Suppressor macrophage treated with lipopolysaccharide for 4 hours (primary cell): Measurements from ENCODE around the gene LIMD2.
"Not testable (repeated sequence)": the region's sequence is repeated elsewhere in the genome, so short reads cannot be mapped to it uniquely, and the experiment has no call there.

Experiments
- DNase-seq: peaks from one replicate; pipeline ENCODE4 v3.0.0-alpha.2; 2020

Gene LIMD2

DNA sequence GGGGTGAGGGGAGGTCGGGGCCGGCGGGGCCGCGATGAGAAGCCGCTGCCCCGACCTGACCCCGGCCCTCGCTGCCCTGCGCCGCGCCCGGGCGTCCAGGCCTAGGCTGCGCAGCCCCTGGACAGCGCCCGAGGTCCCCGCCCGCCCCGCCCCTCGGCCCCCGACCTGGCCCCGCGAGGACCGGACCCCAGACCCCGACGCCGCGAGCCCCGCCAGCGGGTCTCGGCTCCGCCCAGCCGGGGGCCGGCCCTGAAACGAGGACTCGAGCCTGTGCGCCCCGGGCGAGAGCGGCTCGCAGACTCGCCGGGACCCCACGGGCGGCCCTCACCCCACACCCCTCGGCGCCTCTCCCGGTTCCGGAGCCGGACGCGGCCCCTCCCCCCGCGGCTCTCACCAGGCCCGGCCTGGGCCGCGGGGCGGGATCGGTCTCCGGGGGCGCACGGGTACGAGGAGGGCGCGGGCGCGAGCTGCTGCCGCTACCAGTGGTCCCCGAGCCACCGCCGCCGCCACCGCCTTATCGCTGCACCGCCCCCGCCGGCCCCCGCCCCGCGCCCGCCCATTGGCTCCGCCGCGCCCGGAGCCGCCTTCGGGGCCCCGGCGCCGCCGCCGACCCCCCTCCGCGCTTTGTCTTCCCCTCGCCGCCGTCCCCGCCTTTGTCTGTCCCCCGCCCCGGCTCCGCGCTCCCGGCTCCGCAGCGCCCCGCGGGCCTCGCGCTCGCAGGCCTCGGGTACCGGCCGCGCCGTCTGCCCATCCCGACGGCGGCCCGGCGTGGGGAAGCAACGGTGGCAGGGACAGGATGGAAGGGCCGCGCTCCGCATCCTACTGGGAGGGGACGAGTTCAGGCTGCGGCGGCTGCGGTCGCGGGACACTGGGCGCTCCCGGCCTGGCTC, at the start of gene LIMD2:
LIMD2 (minus strand) TSS at position 488 of the 890 bp plus-strand sequence. CDS start 827 bp downstream, outside the sequence.
- DNase-seq: peak; percentile 24

DNA sequence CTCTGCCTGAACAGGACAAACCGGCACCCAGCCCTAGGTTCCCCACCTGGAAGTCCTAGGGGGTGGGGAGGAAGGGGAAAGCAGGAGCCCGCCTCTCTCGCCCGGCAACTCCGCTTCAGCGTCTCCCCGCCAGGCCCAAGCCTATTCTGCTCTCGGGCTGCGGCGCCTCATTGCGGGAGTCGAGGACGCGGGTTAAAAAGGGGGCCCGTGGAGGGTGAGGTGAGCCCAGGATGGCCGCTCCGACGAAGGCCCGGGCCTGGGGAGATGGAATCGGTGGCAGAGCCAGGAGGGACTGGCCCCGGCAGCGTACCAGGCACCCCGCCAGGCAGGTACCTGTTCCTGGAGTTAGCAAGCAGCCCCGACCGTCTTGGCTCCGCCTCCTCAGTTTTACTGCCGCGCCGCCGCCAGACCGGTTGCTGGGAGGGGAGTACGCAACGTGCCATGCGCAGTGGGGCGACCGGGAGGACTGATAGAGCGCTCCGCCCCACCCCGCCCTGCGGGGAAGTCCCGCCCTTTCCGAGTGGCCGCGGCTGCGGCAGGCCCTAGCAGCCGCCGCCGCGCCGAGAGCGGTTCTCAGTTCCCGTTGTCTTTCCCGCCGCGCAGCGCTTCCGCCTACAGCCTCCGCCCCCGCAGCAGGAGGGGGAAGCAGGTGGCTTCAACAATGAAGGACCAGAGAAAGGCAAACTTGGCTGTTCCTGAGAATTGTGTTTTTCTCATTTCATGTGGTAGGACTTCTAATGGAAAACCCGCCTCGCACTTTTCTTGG, 41.7 kb upstream of the LIMD2 start, which contains the start of gene STRADA:
STRADA (minus strand) TSS at position 392 of the 766 bp plus-strand sequence. CDS start 13,430 bp downstream, outside the sequence.
- DNase-seq: peak; percentile 98

DNA sequence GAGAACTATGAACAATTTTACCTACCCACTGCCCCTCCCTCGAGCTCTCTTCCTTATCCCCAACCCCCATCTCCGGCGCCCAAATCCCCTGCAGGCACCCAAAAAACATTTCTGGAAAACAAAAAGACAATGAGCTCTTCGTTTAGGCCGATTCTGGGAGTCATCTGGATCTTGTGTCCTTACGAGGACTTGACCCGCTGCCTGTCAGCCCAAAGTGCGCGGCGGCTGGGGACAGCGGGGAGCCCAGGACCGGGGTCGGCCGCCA, 41.1 kb upstream of the LIMD2 start:
- DNase-seq: no peak

DNA sequence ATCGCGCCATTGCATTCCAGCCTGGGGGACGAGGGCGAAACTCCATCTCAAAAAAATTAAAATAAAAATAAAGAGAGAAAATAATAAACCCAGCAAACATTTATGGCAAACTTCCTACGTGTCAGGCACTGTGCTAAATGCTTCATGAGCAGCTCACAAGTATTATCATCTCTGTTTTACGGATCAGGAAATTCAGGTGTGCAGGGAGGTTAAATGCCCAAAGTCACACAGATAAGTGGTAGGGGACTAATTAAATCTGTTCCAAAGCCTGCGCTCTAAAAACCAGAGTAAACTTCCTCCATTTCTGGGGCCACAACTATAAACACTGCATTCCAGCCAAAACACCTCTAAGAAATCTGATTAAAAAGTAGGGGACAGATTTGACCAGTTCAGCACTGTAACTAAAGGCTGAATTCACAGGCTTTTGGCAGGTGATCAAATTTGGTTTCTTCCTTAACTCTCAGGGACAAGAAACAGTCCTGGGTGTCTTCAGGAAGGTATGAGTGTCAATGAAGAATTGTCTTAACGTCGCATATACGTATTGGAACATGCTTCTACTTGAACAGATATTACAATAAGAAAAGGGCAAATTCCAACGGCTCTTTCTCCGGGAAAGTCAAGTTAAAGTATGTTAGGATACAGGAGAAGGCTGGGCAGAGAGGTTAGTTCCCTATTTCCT, 40.7 kb upstream of the LIMD2 start:
- peak; percentile 6 for DNase-seq

DNA sequence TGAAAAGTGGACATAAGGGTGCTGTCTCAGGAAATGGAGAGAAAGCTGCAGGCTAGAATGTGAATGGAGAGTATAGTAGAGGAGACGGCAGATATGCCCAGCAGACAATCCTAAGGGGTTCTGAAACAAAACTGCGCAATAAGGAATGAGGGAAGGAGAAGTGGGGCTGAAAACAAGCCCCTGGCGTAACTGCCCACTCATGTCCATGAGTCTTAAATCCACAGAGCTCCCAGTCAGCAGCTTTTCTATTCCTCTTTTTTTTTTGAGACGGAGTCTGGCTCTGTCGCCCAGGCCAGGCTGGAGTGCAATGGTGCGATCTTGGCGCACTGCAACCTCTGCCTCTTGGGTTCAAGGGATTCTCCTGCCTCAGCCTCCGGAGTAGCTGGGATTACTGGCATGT, 35.8 kb upstream of the LIMD2 start:
- DNase-seq: no peak

DNA sequence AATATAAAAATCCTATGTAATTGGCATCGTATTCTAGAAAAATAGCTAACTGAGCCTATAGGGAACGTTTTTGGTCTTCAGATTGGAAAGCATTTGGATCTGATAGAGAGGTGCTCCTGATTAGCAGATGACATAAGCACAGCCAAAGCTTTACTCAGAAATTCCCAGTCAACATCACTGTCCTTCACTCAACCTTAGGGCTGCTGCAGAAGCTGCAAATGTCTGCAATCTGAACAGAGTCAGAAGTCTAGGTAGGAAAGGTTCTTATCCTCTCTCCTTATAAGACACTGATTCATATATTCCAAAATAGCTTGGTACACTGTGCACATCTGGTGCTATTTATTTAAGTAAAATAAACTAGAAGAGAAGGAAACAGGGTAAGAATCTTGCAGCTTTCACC, 22.5 kb upstream of the LIMD2 start:
- no peak for DNase-seq

DNA sequence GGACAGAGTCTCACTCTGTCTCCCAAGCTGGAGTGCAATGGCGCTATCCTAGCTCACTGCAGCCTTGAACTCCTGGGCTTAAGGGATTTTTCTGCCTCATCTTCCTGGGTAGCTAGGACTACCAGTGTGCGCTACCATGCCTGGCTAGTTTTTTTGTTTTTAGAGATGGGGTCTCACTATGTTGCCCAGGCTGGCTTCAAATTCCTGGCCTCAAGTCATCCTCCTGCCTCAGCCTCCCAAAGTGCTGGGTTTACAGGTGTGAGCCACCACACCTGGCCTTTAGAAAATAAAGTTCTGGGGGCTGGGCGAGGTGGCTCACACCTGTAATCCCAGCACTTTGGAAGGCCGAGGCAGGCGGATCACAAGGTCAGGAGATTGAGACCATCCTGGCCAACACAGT, 20.3 kb upstream of the LIMD2 start:
- not testable (repeated sequence) for DNase-seq

DNA sequence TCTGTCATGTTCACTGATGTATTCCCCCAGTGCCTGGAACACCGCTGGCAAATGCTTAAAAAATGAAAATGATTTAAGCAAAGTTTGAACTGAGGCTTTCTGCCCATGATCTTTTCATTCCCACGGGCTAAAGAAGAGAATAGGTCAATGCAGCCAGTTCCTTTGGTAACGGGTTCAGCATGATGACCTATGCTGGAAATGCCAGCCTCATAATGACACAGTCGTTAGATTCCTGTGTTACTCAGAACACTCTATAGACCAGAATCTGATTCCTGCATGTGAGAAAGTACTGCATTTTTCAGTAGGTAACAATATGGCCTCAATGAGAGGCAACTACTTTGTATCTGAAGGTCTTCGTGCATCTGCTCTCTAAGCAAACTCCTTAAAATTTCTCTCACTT, 19.1 kb upstream of the LIMD2 start:
- no peak for DNase-seq

DNA sequence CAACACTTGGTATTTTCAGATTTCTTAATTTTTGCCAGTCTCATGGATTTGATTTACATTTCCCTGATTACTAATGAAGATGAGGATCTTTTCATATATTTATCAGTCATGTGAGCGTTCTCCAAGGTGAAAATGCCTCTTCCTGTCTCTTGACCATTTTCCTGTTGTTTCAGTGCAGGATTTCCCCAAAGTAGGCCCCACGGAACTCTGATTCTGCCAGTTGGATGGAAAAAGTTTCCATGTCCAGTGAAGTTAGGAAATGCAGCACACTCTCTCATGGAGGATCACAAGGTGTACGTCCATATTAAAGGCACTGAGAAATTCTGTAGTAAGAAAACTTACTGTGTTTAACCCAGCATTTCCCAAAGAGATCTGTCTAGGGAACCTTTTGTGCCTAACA, 16.5 kb upstream of the LIMD2 start:
- DNase-seq: no peak

DNA sequence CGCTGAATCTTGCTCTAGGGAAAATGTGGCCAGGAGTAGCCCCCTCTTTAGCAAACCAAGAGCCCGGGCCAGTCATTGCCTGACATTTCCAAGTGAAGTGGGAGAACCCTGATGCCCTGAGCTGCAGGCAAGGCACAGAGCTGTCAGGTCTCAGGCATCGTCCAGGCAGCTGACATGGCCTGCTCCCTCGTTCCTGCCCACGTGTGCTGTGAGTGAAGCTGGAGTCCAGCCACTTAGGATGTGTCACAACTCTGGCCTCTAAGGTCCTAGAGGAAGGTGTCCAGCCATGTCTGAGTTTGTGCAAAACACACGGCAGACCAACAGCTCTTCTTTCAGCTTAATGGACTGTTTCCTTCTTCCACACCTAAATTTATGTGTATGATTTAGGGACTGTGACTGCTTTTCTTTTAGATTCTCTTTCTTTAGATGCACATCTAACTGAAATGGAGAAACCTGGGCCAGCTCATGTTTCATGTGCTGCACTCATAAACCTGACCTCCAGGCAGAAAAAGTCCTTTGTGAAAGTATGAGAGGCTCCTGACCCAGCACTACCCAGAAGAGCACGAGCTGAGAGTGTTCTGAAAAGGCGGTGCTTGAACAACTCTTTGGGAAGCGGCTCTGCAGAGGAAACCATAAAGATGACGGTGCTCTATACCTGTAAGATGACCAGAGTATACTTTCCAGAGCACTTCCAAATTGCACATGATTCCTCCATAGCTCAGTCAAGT, 14.8 kb upstream of the LIMD2 start:
- no peak for DNase-seq

DNA sequence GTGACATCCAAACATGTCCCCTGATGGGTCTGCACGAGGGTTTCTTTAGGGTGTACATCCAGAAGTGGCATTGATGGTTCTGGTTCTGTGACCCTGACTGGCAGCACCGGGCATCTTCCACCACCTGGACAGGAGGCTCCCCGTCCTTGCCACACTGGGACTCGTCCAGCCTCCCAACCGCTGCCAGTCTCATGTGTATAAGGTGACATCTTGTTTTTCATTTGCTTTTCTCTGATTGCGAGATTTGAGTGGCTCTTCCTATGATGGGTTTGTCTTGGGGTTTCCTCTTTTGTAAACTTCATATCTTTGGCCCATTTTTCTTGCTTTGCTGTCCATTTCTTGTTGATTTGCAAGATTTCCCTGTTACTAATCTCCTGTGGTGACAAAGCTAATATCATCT, 9.2 kb upstream of the LIMD2 start:
- no peak for DNase-seq

DNA sequence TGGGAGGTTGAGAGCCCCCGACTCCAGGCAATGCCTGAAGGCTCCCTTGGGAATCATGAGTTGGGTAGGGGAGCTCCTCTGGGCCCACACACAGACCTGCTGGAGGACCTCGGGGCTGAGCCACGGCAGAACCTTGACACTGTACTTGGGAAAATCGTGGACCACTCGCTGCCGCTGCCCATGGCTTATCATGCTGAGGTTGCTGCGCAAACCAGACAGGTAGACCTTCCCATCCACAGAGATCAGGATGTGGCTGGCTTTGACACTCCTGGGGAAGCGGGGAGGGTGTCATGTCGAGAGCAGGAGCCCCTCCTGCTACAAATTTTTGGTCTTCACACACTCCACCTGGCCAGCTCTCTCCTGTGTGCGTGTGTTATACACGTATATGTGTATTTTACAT, 7.2 kb upstream of the LIMD2 start:
- no peak for DNase-seq

DNA sequence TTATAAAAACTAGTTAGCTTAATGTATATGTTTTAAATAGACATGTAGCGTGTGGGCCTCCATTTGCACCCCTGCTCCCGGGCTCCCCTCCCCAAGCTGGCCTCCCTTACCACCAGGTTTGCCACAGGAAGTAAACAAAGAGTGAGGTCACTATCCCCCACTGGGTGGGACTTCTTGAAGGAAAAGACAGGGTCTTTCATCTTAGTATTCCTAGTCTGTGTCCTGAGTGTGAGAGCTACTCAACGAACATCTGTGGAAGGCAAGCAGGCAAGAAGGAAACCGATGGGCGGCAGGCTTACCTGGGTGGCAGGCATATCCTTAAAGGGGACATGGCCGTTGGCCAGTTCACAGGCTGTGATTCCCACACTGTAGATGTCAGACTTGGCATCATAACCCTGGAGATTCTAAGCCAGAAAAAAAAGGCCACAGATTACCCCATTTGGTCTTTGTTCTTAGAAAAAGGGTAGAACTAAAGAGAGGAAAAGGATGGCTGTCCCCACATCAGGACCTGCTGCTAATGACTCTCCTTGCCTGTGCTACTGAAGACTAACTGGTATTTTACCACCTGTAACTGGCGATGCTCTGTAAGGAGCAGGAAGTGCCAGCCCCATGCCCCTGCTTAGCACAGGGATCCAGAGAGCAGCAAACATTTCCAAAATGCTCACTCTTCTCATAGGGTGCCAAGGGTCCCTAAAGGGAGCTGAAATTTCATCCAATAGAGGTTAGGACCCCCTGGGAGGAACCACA, 6.6 kb upstream of the LIMD2 start:
- no peak for DNase-seq

DNA sequence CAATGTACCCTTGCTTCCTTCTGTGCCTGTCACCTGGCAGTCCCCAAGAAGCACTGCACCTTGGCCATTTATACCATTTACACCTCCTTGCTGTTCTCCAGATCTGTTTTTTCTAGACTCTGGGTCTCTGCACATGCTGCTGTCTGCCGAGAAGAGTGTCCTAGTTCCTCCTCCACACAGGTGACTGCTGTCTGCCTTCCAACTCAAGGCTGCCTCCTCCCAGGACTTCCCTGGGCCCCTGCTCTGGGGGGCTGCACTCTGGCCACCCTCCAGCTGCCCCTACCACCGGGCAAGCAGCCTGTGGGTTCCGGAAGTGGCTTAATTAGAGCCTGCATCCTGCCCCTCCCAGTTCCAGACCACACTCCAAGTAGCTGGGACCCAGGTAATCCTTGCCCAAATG, 5.7 kb upstream of the LIMD2 start:
- DNase-seq: no peak

DNA sequence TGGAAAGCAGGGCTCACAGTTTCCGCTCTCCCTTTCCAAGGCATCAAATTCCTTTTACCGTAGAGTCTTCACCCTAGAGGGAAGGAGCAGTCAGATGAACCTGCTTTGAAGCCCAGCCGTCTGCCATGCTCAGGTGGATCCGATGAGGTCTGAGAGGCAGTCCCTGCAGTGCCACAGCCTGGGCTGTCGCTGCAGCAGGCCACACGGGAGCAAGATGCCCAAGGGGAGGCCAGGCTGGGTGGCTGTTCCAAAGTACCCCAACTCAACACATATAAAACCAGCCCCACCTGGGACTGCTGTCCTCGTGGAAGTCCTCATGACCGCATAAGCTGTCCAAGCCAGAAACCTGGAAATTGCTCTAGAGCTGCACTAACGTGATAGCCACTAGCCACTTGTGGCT, 4.9 kb upstream of the LIMD2 start:
- no peak for DNase-seq

DNA sequence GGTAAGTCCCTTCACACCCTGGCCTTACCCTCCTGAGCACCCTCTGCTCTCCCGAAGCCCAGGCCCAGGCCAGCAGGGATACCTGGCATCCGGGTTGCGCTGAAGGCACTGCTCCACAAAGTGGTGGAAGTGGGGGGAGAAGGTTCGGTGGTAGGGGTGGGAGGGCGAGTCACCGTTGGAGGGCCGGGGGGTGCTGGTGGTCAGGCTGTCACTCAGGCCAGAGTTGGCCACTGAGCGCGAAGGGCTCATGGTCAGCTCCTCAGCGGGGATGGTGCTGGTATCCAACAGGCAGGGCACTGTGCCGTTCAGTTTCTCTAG, 4.3 kb upstream of the LIMD2 start:
- no peak for DNase-seq

DNA sequence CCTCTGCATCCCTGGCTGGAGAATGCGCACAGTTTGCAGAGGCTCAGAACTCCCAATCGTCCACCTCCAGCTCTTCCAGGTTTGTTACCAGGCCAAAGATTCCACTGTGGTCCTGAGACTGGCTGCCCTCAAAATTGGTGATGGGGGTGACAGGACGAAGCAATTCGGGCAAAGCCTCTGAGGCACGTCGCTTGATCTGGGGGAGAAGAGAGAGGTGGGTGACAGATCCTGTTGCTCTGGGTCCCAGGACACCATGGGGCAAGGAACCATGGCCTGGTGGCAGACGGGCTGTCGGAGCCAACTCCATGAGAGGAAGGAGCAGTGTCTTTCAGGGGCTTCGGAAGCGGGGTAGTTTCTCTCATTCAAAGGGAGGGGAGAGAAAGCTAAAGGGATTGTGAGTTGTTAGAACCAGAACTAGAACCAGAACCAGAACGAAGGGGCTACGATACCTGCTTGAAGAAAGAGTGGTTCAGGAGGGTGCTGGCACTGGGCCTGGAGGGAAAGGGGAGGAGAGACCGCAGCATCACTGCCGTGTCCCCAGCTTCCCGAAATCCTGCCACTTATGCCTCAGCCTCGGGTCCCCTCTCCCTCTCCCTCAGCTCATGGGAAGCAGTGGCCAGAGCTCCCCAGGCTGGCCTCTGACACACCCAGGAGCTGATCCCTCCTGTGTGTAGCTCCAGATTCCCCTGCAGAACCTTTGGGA, 3.8 kb upstream of the LIMD2 start:
- no peak for DNase-seq

DNA sequence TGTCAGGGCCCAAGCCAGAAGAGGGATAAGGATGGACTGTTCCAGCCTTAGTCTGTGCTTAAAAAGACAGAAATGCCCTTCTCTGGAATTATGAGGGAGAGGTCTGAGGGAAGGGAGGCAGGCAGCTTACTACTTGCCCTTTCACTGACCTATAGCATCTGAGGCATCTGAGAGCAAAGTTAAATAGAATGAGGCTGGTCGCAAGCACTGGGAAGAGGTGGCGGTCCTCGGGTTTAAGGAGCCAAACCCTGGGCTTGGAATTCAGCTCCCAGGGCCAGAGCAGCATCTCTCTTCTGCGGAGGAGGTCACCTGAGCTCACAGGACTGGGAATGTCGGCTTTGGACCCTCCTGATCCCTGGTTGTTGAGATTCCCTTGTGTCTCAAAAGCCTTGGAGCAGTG, 3.1 kb upstream of the LIMD2 start:
- DNase-seq: no peak

DNA sequence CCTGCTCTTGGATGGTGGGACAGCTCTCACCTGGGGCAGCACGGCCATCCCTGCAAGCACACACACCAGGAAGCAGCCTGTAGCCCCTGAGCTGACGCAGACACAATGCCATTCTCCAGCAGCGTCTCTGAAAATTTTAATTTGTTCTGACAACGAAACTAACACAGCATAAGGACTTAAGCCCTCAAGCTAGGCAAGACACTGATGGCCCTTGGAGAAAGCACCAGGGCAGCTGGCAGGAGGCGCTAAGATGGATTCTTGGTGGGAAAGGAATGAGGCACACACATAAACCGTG, 2.7 kb upstream of the LIMD2 start:
- no peak for DNase-seq

DNA sequence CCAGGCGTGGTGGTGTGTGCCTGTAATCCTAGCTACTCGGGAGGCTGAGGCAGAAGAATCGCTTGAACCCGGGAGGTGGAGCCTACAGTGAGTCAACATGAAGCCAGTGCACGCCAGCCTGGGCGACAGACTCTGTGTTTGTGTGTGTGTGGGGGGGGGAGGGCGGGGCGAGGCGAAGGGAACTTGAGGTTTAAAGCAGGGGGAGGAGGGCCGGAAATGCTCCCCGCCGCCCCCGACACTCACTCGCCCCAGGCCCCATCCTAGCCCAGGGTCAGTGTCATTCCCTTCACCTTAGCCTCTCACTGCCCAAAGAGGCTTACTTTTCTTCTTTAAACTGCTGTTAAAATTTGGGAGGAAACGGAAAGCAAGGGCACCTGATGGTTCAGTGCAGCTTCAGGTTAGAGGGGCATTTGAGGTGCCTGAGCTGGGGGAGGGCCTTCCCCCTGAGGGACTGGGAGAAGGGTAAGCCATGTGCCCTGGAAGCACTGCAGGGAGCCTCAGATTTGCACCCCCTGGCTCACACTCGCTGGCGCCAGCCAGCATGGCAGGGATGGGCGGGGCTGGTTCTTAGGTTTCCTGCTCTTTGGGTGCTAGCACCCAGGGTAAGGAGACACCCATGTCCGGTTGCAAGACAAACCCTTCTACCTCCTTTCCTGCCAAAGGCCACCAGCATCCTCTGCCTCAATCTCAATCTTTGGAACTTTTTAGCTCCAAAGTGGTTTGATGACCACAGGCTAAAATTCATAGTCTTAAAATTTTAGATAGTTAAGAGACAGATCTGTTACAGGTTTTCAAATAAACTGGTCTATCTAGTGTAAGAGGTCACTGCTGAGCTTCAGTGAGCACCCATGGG, 2.2 kb upstream of the LIMD2 start:
- DNase-seq: peak; percentile 50

DNA sequence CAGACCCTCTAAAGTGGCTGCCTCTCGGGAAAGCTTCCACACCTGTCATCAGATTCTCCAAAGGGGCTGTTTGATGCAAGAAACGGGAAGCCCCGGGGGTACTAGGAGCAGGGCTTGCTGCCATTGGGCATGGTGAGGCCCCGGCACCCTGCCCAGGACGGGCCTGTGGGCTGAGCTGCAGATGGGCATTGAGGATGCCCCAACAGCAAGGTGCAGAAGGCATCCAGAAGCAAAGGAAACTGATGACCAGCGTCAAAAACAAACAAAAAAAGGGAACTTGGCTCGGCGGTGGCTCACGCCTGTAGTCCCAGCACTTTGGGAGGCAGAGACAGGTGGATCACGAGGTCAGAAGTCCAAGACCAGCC, 1.5 kb upstream of the LIMD2 start:
- peak; percentile 13 for DNase-seq
